Measurements from ENCODE around the gene DNAH6. TPM values are rescaled to one million over a fixed set of nuclear protein-coding genes. Genes with fewer than 3 reads are reported as not detected.

The DNAH6 gene
- total RNA-seq, 1 donor from 2014 or later = 2.6 TPM

DNA sequence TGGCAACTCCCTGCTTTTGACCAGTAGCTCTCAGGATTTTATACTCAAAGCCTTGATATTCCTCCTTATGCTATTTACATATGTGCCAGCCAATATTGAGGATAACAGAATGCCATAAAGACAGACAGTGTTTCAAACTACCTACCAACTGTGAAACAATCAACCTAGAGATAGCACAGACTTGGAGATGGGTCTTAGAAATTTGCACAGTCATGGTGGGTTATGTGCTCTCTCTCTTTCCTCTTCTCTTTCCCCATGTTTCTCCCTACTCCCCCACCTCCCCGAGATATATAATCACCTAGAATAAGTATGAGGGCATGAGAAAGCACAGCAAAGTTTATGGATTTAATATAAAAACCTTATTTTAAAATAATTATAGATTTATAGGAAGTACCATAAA, 33.0 kb upstream of the DNAH6 start:
- Histone ChIP-seq H3K9ac (no peak overlapping the region), H3K4me1 (peaks cover 11% of the 10 kb centered on the region), H3F3A (ENCODE audit: low read depth) (no peaks in the 10 kb centered on the region), H3K9me3 (ENCODE audit: low read depth) (no peaks in the 10 kb centered on the region), H3K4me2 (no peak overlapping the region), H3K4me3 (no peak overlapping the region), H4K20me1 (ENCODE audit: low read depth) (no peaks in the 10 kb centered on the region), H3K27me3 (no peaks in the 10 kb centered on the region), H3K36me3 (no peaks in the 10 kb centered on the region), H2AFZ (replicated peaks) (no peak overlapping the region), H3K27ac (no peak overlapping the region), H3K79me2 (ENCODE audit: low read depth) (no peaks in the 10 kb centered on the region)
- DNase-seq (ENCODE audit: low spot score) = no peak
- Mint-ChIP-seq H3K4me3 (no peak overlapping the region), H3K27ac (no peak overlapping the region), H3K27me3 (ENCODE audit: insufficient read depth, low read depth) (peaks cover 9% of the 10 kb centered on the region), H3K9me3 (peaks cover 4% of the 10 kb centered on the region), H3K36me3 (no peaks in the 10 kb centered on the region), H3K4me1 (peaks cover 13% of the 10 kb centered on the region)
- TF ChIP-seq EZH2phosphoT487 (IDR thresholded peaks at IDR 0.05) (no peak), EZH2 (IDR thresholded peaks at IDR 0.05) (no peak), CTCF (IDR thresholded peaks at IDR 0.05) (no peak)

- peaks cover 5% of the 10 kb centered on the region for H3K27me3 Mint-ChIP-seq (ENCODE audit: insufficient read depth, low read depth)
- DNase-seq (ENCODE audit: low spot score) = no peak
- no peak overlapping the region for H3K27ac ChIP-seq
Measured at GRCh38 chr2:84486441-84487115, 29.7 kb upstream of the DNAH6 start.

GRCh38 chr2:84487298-84487996, 28.9 kb upstream of the DNAH6 start:
- no peaks in the 10 kb centered on the region for H3K36me3 Mint-ChIP-seq
- no peak overlapping the region for H3K4me3 ChIP-seq
- no peaks in the 10 kb centered on the region for H4K20me1 ChIP-seq (ENCODE audit: low read depth)
- peak; percentile 18 for DNase-seq (ENCODE audit: low spot score)
- H3K27ac ChIP-seq = no peak overlapping the region
- H3K4me3 Mint-ChIP-seq = no peak overlapping the region
- H3K4me1 Mint-ChIP-seq = peaks cover 10% of the 10 kb centered on the region
- H3K27ac Mint-ChIP-seq = no peak overlapping the region
- H3K36me3 ChIP-seq = no peaks in the 10 kb centered on the region
- H3K9me3 Mint-ChIP-seq = no peaks in the 10 kb centered on the region
- no peaks in the 10 kb centered on the region for H3K27me3 ChIP-seq
- H2AFZ ChIP-seq (replicated peaks) = no peak overlapping the region
- no peaks in the 10 kb centered on the region for H3K79me2 ChIP-seq (ENCODE audit: low read depth)
- no peak for TF ChIP-seq CTCF (IDR thresholded peaks at IDR 0.05)
- no peak for TF ChIP-seq EZH2phosphoT487 (IDR thresholded peaks at IDR 0.05)
- no peak for TF ChIP-seq EZH2 (IDR thresholded peaks at IDR 0.05)
- H3K27me3 Mint-ChIP-seq (ENCODE audit: insufficient read depth, low read depth) = peaks cover 3% of the 10 kb centered on the region
- H3K9me3 ChIP-seq (ENCODE audit: low read depth) = no peaks in the 10 kb centered on the region
- peak overlapping the region; percentile 1 for H3K4me2 ChIP-seq
- peaks cover 11% of the 10 kb centered on the region for H3K4me1 ChIP-seq
- H3F3A ChIP-seq (ENCODE audit: low read depth) = no peaks in the 10 kb centered on the region
- H3K9ac ChIP-seq = no peak overlapping the region

More at GRCh38 chr2:84486441-84487115, 29.7 kb upstream of the DNAH6 start:
- no peaks in the 10 kb centered on the region for H3K9me3 ChIP-seq (ENCODE audit: low read depth)
- Mint-ChIP-seq H3K27ac (no peak overlapping the region), H3K4me3 (no peak overlapping the region), H3K9me3 (no peaks in the 10 kb centered on the region), H3K36me3 (no peaks in the 10 kb centered on the region), H3K4me1 (peaks cover 13% of the 10 kb centered on the region)
- no peaks in the 10 kb centered on the region for H3K27me3 ChIP-seq
- TF ChIP-seq EZH2 (IDR thresholded peaks at IDR 0.05) = no peak
- no peak for TF ChIP-seq CTCF (IDR thresholded peaks at IDR 0.05)
- TF ChIP-seq EZH2phosphoT487 (IDR thresholded peaks at IDR 0.05) = no peak
- H3K36me3 ChIP-seq = no peaks in the 10 kb centered on the region
- H3K4me3 ChIP-seq = no peak overlapping the region
- H3K4me1 ChIP-seq = peaks cover 11% of the 10 kb centered on the region
- no peaks in the 10 kb centered on the region for H3F3A ChIP-seq (ENCODE audit: low read depth)
- no peaks in the 10 kb centered on the region for H3K79me2 ChIP-seq (ENCODE audit: low read depth)
- H2AFZ ChIP-seq (replicated peaks) = no peak overlapping the region
- H4K20me1 ChIP-seq (ENCODE audit: low read depth) = no peaks in the 10 kb centered on the region
- H3K9ac ChIP-seq = no peak overlapping the region
- H3K4me2 ChIP-seq = peak overlapping the region; percentile 1

All from neural progenitor cell (in vitro differentiated cells).